ENCODE data around the gene CDV3.
"Not testable (repeated sequence)": the region's sequence is repeated elsewhere in the genome, so short reads cannot be mapped to it uniquely, and the experiment has no call there.

The CDV3 gene

GRCh38 chr3:133573629-133574194, at the start of gene CDV3:
Gene CDV3 (plus strand): TSS chr3:133573686. CDS start chr3:133574045, 359 bp downstream.
- no peak for DNase-seq (ENCODE audit: low read depth in 2 of 2)

GRCh38 chr3:133523758-133524157, 49.7 kb upstream of the CDV3 start:
- not testable (repeated sequence) for DNase-seq (ENCODE audit: low read depth in 2 of 2)

- DNase-seq (ENCODE audit: low read depth in 2 of 2), result no peak
Measured at GRCh38 chr3:133525435-133525834, 48.1 kb upstream of the CDV3 start.

- DNase-seq (ENCODE audit: low read depth in 2 of 2), result no peak
Measured at GRCh38 chr3:133527081-133527715, 46.3 kb upstream of the CDV3 start.

- DNase-seq (ENCODE audit: low read depth in 2 of 2), result no peak
Measured at GRCh38 chr3:133529809-133530208, 43.7 kb upstream of the CDV3 start.

- DNase-seq (ENCODE audit: low read depth in 2 of 2), result no peak
Measured at GRCh38 chr3:133531981-133532380, 41.5 kb upstream of the CDV3 start.

GRCh38 chr3:133532951-133533350, 40.5 kb upstream of the CDV3 start:
- no peak for DNase-seq (ENCODE audit: low read depth in 2 of 2)

- DNase-seq (ENCODE audit: low read depth in 2 of 2), result no peak
Measured at GRCh38 chr3:133535971-133536881, 37.3 kb upstream of the CDV3 start.

- not testable (repeated sequence) for DNase-seq (ENCODE audit: low read depth in 2 of 2)
Measured at GRCh38 chr3:133537131-133537530, 36.4 kb upstream of the CDV3 start.

GRCh38 chr3:133538154-133538553, 35.3 kb upstream of the CDV3 start:
- no peak for DNase-seq (ENCODE audit: low read depth in 2 of 2)

- no peak for DNase-seq (ENCODE audit: low read depth in 2 of 2)
Measured at GRCh38 chr3:133540896-133541674, 32.4 kb upstream of the CDV3 start.

GRCh38 chr3:133542871-133543270, 30.6 kb upstream of the CDV3 start:
- DNase-seq (ENCODE audit: low read depth in 2 of 2), result no peak

GRCh38 chr3:133544983-133545382, 28.5 kb upstream of the CDV3 start:
- DNase-seq (ENCODE audit: low read depth in 2 of 2), result not testable (repeated sequence)

- DNase-seq (ENCODE audit: low read depth in 2 of 2), result no peak
Measured at GRCh38 chr3:133547432-133548041, 25.9 kb upstream of the CDV3 start.

GRCh38 chr3:133548090-133548489, 25.4 kb upstream of the CDV3 start:
- DNase-seq (ENCODE audit: low read depth in 2 of 2), result no peak

GRCh38 chr3:133549565-133549964, 23.9 kb upstream of the CDV3 start:
- no peak for DNase-seq (ENCODE audit: low read depth in 2 of 2)

- not testable (repeated sequence) for DNase-seq (ENCODE audit: low read depth in 2 of 2)
Measured at GRCh38 chr3:133551589-133551988, 21.9 kb upstream of the CDV3 start.

- no peak for DNase-seq (ENCODE audit: low read depth in 2 of 2)
Measured at GRCh38 chr3:133561679-133562078, 11.8 kb upstream of the CDV3 start.

- DNase-seq (ENCODE audit: low read depth in 2 of 2), result no peak
Measured at GRCh38 chr3:133562376-133562775, 11.1 kb upstream of the CDV3 start.

- no peak for DNase-seq (ENCODE audit: low read depth in 2 of 2)
Measured at GRCh38 chr3:133563186-133563591, 10.3 kb upstream of the CDV3 start.

- no peak for DNase-seq (ENCODE audit: low read depth in 2 of 2)
Measured at GRCh38 chr3:133563816-133564215, 9.7 kb upstream of the CDV3 start.
